Smooth muscle cell (in vitro differentiated cells): ENCODE data around the gene MKLN1. TPM values are rescaled to one million over a fixed set of nuclear protein-coding genes. Genes with fewer than 3 reads are reported as not detected.

Experiments used
- DNase-seq: peaks from one replicate; lab custom pipeline; 2025; ENCODE audit not compliant: unreplicated experiment; lab: John Stamatoyannopoulos, UW
- H2AFZ ChIP-seq: fragments of 200-600 bp; sonication (generic); 2 replicates; pipeline ENCODE4 v1.6.0; 2016; ENCODE audit warnings: antibody characterized with exemption, low read depth, mild to moderate bottlenecking
- H3F3A ChIP-seq: fragments of 200-600 bp; sonication (generic); 2 replicates; pipeline ENCODE4 v1.6.0; 2017; ENCODE audit warnings: antibody characterized with exemption, low read depth
- H3K27ac ChIP-seq: fragments of 200-600 bp; sonication (generic); 2 replicates; pipeline ENCODE4 v1.5.1; 2016; ENCODE audit warnings: low read depth, mild to moderate bottlenecking
- H3K27me3 ChIP-seq: fragments of 200-600 bp; sonication (generic); 2 replicates; pipeline ENCODE4 v1.6.1; 2016; ENCODE audit warnings: low read depth, mild to moderate bottlenecking
- H3K36me3 ChIP-seq: fragments of 200-600 bp; sonication (generic); 2 replicates; pipeline ENCODE4 v1.5.1; 2016; ENCODE audit warnings: low read depth
- H3K4me1 ChIP-seq: fragments of 200-600 bp; sonication (generic); 2 replicates; pipeline ENCODE4 v1.5.1; 2016; ENCODE audit warnings: low read depth
- H3K4me2 ChIP-seq: fragments of 200-600 bp; sonication (generic); 2 replicates; pipeline ENCODE4 v1.6.0; 2016; ENCODE audit warnings: mild to moderate bottlenecking
- H3K4me3 ChIP-seq: fragments of 200-600 bp; sonication (generic); 2 replicates; pipeline ENCODE4 v1.5.1; 2016; ENCODE audit warnings: mild to moderate bottlenecking
- H3K79me2 ChIP-seq: fragments of 200-600 bp; sonication (generic); 2 replicates; pipeline ENCODE4 v1.6.0; 2016; ENCODE audit warnings: low read depth, mild to moderate bottlenecking
- H3K9ac ChIP-seq: fragments of 200-600 bp; sonication (generic); 2 replicates; pipeline ENCODE4 v1.6.0; 2016; ENCODE audit warnings: low read depth
- H3K9me3 ChIP-seq: fragments of 200-600 bp; sonication (generic); replicated peaks from 2 replicates; pipeline ENCODE4 v1.5.1; 2016; ENCODE audit warnings: low read depth
- H4K20me1 ChIP-seq: fragments of 200-600 bp; sonication (generic); 2 replicates; pipeline ENCODE4 v1.6.0; 2016; ENCODE audit warnings: low read depth
- CTCF ChIP-seq: fragments of 200-600 bp; sonication (generic); IDR thresholded peaks from 2 replicates; pipeline ENCODE4 v1.5.1; 2017; ENCODE audit warnings: borderline replicate concordance, mild to moderate bottlenecking, antibody characterized with exemption; ENCODE audit not compliant: insufficient read depth, poor library complexity, severe bottlenecking
- WGBS: methylation state at CpG from one replicate; pipeline ENCODE4 v1.1.7; 2016; ENCODE audit warnings: low lambda C conversion rate; 5-methylcytosine and 5-hydroxymethylcytosine counted together
- polyA plus RNA-seq: library from polyadenylated mRNA; unstranded; fragments of >200 nt; fragmentation: Nextera tagmentation; extraction: Ambion mirVana; gene quantifications from 2 replicates; pipeline ENCODE4 v1.2.1, GENCODE V29; 2016
- total RNA-seq: library from RNA; depleted of rRNA; stranded (reverse); fragments of >200 nt; gene quantifications from 2 replicates; pipeline ENCODE4 v1.2.3, GENCODE V29; 2014

The MKLN1 gene
- total and polyA plus RNA-seq, 2 experiments from 2014 or later: 26.3 to 45.3 TPM

GRCh38 chr7:131336956-131337355 is 9.3 kb downstream of the MKLN1 start:
- H3K4me1 ChIP-seq: no peaks in the 10 kb centered on the region
- H3K4me3 ChIP-seq: no peak overlapping the region
- H3K79me2 ChIP-seq: peaks cover 100% of the 10 kb centered on the region
- DNase-seq: no peak
- WGBS: 97% methylated on average over 2 of the region's 2 CpGs
- no peak overlapping the region for H3K27ac ChIP-seq
- H3F3A ChIP-seq: peaks cover 4% of the 10 kb centered on the region
- no peak overlapping the region for H3K4me2 ChIP-seq
- H3K27me3 ChIP-seq: no peaks in the 10 kb centered on the region
- peaks cover 14% of the 10 kb centered on the region for H3K9me3 ChIP-seq
- H4K20me1 ChIP-seq: peaks cover 98% of the 10 kb centered on the region
- no peak overlapping the region for H3K9ac ChIP-seq
- peaks cover 7% of the 10 kb centered on the region for H3K36me3 ChIP-seq
- TF ChIP-seq CTCF: no peak
- H2AFZ ChIP-seq: no peak overlapping the region

GRCh38 chr7:131338173-131338572 is 10.5 kb downstream of the MKLN1 start:
- peaks cover 4% of the 10 kb centered on the region for H3F3A ChIP-seq
- H3K27ac ChIP-seq: no peak overlapping the region
- TF ChIP-seq CTCF: no peak
- no peaks in the 10 kb centered on the region for H3K4me1 ChIP-seq
- H3K9ac ChIP-seq: no peak overlapping the region
- H3K27me3 ChIP-seq: no peaks in the 10 kb centered on the region
- H3K4me3 ChIP-seq: no peak overlapping the region
- peaks cover 99% of the 10 kb centered on the region for H4K20me1 ChIP-seq
- peaks cover 100% of the 10 kb centered on the region for H3K79me2 ChIP-seq
- H2AFZ ChIP-seq: no peak overlapping the region
- H3K9me3 ChIP-seq: peaks cover 14% of the 10 kb centered on the region
- no peak overlapping the region for H3K4me2 ChIP-seq
- H3K36me3 ChIP-seq: peaks cover 7% of the 10 kb centered on the region
- no peak for DNase-seq

- TF ChIP-seq CTCF: no peak
- peaks cover 7% of the 10 kb centered on the region for H3K36me3 ChIP-seq
- peaks cover 99% of the 10 kb centered on the region for H4K20me1 ChIP-seq
- H3F3A ChIP-seq: peaks cover 4% of the 10 kb centered on the region
- H3K4me2 ChIP-seq: no peak overlapping the region
- H3K4me1 ChIP-seq: no peaks in the 10 kb centered on the region
- H3K79me2 ChIP-seq: peaks cover 100% of the 10 kb centered on the region
- H3K4me3 ChIP-seq: no peak overlapping the region
- no peak for DNase-seq
- no peaks in the 10 kb centered on the region for H3K27me3 ChIP-seq
- 82% methylated on average over 7 of the region's 7 CpGs for WGBS
- no peak overlapping the region for H3K9ac ChIP-seq
- H3K9me3 ChIP-seq: peaks cover 14% of the 10 kb centered on the region
- no peak overlapping the region for H3K27ac ChIP-seq
- no peak overlapping the region for H2AFZ ChIP-seq
Measured at GRCh38 chr7:131338691-131339390, 11.2 kb downstream of the MKLN1 start.

GRCh38 chr7:131341690-131342089 is 14.0 kb downstream of the MKLN1 start:
- no peak for TF ChIP-seq CTCF
- peaks cover 100% of the 10 kb centered on the region for H4K20me1 ChIP-seq
- no peak overlapping the region for H3K27ac ChIP-seq
- H3K36me3 ChIP-seq: peaks cover 3% of the 10 kb centered on the region
- no peak overlapping the region for H2AFZ ChIP-seq
- H3K79me2 ChIP-seq: peaks cover 100% of the 10 kb centered on the region
- H3K4me1 ChIP-seq: peaks cover 2% of the 10 kb centered on the region
- no peak overlapping the region for H3K9ac ChIP-seq
- no peak overlapping the region for H3K4me2 ChIP-seq
- no peak for DNase-seq
- peaks cover 2% of the 10 kb centered on the region for H3F3A ChIP-seq
- no peaks in the 10 kb centered on the region for H3K27me3 ChIP-seq
- peaks cover 6% of the 10 kb centered on the region for H3K9me3 ChIP-seq
- WGBS: 91% methylated on average over 1 of the region's 1 CpG
- no peak overlapping the region for H3K4me3 ChIP-seq
